Activated CD4-positive, CD25-positive, alpha-beta regulatory T cell treated with anti-CD3 and anti-CD28 coated beads, Interleukin-2, amount 50 U/mL, for 24 hours (primary cell): ENCODE data around the gene CRIM1.
A peak's percentile ranks its signal among the peaks of the same experiment; 100 is the strongest.

Source experiments
- ATAC-seq, 2 donors: fragments of 150-1000 bp; cut with Tn5 transposase; one replicate each; pipeline ENCODE4 v1.10.0; 2021; ENCODE audit warnings: mild to moderate bottlenecking in 1 of 2, moderate library complexity in 1 of 2

CRIM1 gene

DNA sequence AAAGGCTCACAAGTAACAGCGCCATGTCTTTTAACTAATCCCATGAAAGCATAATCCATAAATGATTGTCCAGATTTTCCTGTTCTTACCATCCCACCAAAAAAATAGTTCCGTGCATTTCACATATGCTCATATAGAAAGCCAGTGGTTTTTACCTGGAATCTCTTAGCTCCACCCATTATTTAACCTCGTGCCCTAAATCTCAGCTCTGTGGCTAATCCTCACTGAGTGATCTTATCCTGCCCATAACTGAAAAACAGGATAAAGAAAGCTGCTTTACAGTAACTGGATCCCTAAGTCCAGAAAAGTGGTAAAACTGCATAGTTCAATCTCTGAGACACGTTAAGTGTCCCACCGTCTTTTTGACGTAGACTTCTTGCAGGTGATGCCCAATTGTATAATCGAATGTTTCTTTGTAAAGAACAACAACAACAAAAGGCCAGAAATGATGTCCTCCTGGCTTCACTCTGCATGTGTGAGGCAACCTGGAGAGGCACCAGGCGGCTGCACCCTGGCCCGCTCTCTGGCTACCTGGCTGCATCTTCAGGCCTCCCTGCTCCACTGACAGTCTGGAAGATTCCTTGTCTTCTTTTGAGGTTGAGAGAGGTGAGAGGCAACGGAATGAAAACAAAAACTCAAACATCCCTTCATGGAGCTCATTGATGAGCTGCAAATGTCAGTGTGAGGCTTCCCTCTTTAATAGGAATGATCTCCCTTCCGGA is 203.8 kb downstream of the CRIM1 start:
- no peak for ATAC-seq

- no peak for ATAC-seq
These were observed 205.1 kb downstream of the CRIM1 start for GRCh38 chr2:36560726-36561125.

- ATAC-seq = no peak
These were observed 205.8 kb downstream of the CRIM1 start for GRCh38 chr2:36561237-36561944.

DNA sequence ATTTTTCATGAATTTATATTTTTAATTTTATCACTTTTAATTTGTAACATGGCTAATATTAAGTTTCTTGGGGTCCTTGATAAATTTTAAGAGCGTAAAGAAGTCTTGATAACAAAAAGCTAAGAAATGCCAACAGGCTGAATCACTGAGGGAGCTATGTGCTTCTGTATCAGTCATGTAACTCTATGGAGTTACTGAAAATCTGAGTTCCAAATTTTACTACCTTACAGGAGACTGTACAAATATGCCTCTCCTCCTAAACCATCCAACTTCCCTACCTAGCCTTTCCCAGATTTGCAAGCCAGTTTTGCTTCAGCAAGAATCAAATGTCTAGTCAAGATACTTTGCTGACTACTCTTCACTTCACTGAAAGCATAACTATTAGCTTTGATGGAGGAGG is 206.7 kb downstream of the CRIM1 start:
- no peak for ATAC-seq

DNA sequence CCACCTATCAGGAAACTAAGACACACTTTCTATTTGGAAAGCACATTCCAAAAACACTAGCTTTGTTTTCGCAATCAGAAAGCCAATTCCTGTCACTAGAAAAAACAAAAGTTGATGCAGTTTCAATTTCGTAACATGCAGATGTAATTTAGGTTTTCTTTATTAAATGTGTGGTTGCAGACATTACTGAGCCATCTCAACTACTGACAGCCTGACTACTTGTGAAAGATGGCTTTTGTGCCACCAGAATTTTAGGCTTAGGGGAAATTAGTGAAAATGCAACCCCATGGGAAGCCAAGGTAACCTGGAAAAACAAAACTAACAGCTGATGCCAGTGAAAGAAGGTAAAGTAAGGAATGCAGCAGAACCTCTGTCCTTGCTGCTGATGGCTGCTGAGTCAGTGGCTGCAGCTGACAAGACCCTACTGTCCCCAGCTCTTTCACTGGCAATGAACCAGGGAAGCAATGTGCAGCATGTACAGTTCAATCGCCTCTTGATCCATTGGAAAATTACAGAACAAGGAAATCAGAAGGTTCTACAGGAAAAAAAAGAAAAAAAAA is 207.5 kb downstream of the CRIM1 start:
- no peak for ATAC-seq

DNA sequence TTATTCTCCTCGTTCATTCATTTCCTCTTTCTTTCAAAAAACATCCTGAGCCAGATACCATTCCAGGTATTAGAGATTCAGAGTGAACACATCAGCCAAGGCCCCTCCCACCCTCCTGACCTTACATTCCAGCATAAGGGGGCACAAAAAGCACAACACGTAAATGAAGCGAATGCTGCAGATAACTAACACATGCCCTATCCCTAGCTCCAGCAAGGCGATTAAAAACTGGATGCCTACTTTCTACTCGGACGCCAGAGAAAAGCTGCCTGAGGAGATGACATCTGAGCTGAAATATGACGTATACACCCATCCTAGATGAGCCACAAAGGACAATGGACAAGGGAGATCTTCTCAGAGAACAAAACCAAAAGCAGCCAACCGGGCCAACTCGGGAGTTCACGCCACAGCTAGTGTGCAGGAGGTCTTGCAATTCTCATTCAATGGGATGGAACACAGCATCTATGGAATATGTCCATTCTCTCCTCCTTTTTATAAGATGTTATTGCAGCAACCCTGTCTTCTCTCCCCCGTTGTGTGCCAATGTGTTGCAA is 208.9 kb downstream of the CRIM1 start:
- no peak for ATAC-seq

GRCh38 chr2:36565712-36566111 is 210.1 kb downstream of the CRIM1 start:
- ATAC-seq = no peak

DNA sequence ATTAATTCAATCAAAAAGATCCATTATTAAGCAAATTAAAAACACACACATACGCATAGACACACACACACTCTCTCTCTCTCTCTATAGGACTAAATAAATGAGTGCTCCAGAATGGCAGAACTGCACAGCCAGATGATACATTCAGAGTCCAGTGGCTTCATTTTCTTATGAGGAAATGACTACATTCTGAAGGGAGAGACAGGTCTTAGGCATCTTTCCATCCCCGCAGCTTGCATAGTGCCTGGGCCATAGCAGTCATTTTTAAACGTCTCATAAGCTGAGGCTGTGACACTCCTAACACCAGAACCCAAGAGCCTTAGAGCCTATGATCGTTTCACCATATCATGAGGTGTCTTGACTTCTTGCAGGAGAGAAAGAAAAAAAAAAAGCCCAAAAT is 211.3 kb downstream of the CRIM1 start:
- ATAC-seq = no peak

DNA sequence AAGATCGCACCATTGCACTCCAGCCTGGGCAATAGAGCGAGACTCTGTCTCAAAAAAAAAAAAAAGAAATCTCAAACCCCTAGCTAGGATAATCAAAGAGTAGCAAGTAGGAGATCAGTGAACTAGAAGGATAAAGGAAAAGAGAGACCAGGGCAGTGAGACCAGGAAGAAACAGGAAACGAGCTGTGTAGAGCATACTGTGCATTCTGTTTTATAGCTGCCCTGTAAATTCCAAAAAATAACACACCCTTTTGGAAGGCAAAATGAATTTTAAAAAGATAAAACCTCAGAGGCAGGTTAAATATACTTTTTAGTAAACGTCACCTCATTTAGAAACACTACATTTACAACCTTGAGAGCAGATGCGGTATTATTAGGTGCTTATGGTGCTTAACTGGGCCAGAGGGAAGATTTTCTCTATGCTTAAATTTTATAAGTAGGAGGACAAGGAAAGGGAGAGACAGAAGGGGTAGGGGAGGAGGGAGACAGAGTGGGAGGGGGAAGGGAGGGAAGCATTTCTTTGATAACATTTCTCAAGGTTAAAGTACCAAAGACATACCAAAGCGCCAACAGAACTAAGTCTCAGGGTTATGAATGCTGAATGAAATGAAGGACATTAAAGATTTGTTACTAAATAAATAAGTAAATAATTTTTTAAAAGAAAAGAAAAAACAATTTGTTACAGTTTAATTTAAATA is 212.3 kb downstream of the CRIM1 start:
- no peak for ATAC-seq

GRCh38 chr2:36568516-36569246 is 213.1 kb downstream of the CRIM1 start:
- no peak for ATAC-seq

- no peak for ATAC-seq
These were observed 213.8 kb downstream of the CRIM1 start for GRCh38 chr2:36569267-36569856.

DNA sequence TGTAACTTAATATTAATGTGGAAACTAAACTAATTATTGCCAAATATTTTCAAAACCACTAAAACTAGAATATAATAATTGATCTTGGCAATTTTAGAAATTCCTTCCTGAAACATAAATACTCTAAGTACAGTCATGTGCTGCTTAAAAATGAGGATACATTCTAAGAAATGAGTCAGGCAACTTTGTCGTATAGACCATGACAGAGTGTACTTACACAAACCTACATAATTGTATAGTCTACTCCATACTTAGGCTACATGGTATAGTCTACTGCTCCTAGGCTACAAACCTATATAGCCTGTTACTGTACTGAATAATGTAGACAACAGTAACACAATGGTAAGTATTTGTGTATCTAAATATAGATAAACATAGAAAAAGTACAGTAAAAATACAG is 214.8 kb downstream of the CRIM1 start:
- no peak for ATAC-seq

DNA sequence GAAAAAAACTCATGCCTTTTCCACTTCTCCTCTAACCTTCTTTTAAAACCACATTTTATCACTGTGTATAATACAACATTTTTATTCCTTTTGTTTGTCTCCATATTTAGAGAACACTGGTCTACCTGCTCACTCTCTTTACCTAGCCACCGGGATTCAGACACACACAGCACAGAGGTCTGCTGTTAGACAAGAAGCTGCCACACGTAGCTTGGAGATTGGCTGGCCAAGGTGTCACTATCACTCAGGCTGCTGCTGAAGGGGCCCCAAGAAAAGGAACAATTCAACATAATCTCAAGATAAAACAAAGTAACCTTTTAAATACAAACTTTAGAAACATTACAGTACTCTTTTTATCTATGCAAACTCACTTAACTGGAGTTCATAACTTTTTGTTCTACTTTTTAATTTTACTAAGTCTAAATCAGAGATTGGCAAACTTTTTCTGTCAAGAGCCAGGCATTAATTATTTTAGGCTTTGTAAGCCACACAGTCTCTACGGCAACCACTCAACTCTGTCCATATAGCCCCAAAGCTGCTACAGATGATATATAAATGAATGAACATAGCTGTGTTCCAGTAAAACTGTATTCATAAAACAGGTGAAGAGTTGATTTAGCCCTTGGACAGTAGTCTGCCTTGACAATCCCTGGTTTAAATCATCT is 216.6 kb downstream of the CRIM1 start:
- ATAC-seq = no peak

- ATAC-seq = no peak
These were observed 217.1 kb downstream of the CRIM1 start for GRCh38 chr2:36572719-36573059.

- no peak for ATAC-seq
These were observed 217.6 kb downstream of the CRIM1 start for GRCh38 chr2:36573165-36573564.

DNA sequence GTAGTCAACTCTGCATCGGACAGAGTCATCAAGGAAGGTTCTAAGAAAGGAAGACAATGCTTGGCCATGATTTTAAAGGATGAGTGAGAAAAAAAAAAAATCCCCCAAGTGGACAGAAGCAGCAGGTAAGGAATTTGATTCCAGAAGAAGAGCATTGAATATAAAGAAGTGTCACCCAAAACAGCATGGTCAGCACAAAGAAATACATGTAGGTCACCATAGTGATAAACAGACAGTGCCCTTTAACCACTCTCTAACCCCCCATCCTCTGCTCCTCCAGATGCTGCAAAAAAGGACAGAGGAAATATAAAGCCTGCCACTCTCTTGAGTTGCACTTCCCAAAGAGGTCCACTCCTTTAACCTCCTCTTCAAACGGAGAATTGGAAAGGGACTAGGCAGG is 219.0 kb downstream of the CRIM1 start:
- ATAC-seq = no peak

GRCh38 chr2:36577884-36578283 is 222.3 kb downstream of the CRIM1 start:
- no peak for ATAC-seq

- ATAC-seq = peak; percentile 72 to 78
These were observed 223.0 kb downstream of the CRIM1 start for GRCh38 chr2:36578343-36579296.

DNA sequence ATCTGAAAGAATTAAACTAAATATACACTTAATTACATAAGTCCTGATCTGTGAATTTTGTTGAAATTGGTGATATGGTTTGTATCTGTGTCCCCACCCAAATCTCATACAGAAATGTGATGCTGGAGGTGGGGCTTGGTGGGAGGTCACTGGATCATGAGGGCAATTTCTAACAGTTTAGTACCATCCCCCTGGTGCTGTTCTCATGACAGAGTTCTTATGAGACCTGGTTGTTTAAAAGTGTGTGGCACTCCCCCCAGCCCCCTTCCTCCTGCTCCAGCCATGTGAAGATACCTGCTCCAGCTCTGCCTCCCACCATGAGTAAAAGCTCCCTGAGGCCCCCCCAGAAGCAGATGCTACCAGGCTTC is 223.7 kb downstream of the CRIM1 start:
- peak in 1 of 2 donors; percentile 23 for ATAC-seq

- no peak for ATAC-seq
These were observed 227.0 kb downstream of the CRIM1 start for GRCh38 chr2:36582538-36582937.

- no peak for ATAC-seq
These were observed 227.4 kb downstream of the CRIM1 start for GRCh38 chr2:36582951-36583350.
